GM18505 (cell line): Measurements from ENCODE around the gene ATP8B3.

Experiments used
- ATAC-seq: cut with Tn5 transposase; IDR thresholded peaks from one replicate; pipeline ENCODE4 v1.9.1; 2021; ENCODE audit not compliant: unreplicated experiment
- POLR2A ChIP-seq: IDR thresholded peaks from 4 replicates; pipeline ENCODE4 v1.6.1; 2011; ENCODE audit warnings: borderline replicate concordance; ENCODE audit not compliant: insufficient read depth, insufficient read length; ENCODE audit errors: extremely low read depth

ATP8B3 gene

DNA sequence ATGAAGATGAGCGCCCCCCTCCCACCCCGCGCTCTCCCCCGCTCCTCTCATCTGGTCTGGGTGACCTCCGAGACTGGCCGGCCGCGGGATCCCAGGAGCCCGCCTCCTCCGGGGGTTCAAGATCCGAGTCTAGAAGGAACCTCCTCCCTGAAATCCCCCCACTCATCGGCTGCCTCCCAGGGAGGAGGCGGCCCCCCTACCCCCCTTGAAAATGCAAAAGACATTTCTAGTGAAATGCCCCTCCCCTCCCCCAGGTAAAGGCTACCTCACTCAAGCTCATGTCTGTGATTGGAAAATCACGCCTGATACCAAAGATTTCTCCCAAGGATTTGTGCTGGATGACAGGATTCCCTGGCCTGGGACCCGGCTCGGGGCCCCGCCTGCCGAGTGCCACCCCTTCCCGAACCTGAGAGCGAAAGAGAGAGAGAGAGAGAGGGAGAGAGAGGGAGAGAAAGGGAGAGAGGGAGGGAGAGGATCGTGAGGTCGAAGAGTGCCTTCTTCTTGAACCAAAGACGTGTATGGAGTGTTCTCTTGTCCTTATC, 35.4 kb downstream of the ATP8B3 start:
- TF ChIP-seq POLR2A, result no peak
- ATAC-seq, result no peak

DNA sequence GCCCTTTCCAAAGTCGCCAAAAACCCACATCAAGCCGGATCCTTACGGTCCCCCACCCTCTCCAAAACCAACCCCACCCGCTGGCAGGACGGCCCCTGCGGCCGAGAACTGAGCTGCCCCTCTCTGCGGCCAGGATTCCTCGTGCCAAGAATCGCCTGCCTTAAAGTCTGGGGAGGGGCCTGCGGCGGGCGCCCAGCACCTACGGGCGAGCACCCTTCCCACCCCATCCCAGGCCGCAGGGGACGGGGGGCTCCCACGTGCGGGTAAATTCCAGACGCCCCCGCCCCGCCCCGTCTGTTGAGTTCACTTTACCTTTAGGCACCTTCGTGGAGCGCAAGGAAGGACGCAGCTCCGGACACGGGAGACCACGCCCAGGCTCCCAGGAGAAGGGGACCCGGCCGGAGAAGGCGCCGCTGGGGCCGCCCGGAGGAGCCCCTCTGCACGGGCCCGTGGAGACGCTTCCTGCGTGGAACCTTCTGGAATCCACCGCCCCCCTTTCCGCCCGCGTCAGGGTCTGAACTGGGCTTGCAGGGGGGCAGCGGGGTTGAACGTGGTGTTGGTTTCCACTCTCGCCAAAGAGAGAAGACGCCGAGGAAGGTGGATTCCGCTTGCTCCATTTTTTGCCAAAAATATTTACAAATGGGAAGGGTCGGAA, 36.0 kb downstream of the ATP8B3 start:
- no peak for TF ChIP-seq POLR2A
- no peak for ATAC-seq

DNA sequence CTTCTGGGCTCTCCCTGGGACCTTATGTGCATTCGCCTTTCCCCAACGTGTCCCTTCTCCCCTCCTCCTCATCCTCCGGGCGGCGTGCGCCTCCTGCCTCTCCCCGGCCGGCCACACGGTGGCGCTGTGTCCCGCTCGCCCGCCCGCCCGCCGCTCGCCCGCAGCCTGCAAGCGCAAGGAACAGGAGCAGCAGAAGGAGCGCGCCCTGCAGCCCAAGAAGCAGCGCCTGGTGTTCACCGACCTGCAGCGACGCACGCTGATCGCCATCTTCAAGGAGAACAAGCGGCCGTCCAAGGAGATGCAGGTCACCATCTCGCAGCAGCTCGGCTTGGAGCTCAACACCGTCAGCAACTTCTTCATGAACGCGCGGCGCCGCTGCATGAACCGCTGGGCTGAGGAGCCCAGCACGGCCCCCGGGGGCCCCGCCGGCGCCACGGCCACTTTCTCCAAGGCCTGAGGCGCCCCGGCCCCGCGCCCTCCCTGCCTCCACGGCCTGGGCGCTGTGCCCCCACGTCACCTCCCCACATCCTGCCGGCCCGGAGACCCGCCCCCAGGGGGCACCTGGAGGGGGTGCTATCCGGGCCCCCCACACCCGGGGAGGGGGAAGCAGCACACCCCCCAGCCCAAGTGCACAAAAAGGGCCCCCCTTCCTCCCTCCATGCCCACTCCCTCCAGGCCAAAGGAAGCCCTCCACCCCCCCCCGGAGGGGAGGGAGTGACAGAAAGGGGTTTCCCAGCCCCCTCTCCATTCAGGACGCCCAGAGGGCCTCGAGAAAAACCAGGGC, 36.9 kb downstream of the ATP8B3 start:
- no peak for ATAC-seq
- TF ChIP-seq POLR2A, result no peak

DNA sequence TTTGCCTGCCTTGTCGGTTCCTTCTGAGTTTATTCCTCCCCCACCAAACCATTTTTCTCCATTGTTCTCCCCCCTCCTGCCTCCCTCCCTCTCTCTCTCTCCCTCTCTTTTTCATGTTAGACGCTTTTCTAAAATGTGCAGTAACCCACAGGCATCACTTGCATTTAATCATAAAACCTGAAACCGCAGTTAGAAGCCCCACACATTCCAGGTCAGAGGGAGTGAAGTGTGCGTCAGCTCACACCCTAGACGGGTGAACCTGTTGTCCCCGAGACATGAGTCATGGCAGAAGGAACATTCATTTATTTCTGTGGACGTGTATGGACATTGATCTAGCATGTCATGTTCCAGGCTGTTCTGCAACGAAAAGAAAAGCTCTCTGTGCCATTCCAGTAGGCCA, 38.9 kb downstream of the ATP8B3 start:
- TF ChIP-seq POLR2A, result no peak
- ATAC-seq, result no peak

DNA sequence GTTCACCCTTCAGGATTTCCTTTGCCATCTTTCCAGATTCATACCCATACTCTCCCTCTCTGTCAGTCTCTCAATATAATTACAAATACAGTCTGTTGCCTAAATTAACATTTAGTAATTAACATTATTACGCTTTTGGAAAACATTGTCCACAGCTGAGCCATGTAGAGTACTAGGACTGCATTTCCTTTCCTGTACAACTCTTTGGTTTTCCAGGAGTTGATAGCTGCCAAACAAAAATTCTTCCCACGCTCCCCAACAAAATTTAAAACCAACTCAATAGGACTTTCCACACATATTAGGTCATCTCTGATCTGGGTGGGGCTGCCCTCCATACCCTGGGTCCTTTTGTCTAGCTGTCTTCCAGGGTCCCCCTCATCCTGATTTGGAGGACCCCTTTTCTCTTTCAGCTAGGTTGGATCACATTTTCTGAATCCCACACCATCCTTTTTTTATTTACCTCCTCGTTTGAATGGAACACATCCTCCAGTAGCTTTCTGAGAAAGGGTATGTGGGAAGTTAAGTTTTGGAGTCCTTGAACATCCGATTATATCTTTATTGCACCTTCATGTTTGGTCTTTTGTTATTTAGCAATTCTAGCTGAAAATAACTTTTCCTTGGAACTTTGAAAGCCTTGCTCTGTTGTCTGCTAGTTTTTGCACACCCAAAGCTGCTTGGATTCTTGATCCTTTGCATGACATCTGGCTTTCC, 41.1 kb downstream of the ATP8B3 start:
- ATAC-seq, result no peak
- TF ChIP-seq POLR2A, result no peak

DNA sequence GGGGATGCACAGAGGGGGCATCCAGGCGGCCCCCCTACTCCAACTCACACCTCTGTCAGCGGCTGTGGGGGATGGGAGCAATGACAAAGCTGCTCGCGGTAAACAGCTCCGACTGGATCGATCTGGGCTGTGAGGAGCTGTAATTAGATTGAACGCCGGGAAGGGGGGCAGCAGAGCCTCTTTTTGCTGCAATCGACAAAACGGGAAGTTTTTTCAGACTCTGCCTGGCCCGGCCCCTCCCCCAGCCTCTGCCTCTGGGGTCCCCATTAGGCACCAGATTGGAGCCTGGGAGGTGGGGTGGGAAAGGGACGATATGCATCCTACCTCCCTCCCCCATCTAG, 42.5 kb downstream of the ATP8B3 start:
- ATAC-seq, result no peak
- no peak for TF ChIP-seq POLR2A

DNA sequence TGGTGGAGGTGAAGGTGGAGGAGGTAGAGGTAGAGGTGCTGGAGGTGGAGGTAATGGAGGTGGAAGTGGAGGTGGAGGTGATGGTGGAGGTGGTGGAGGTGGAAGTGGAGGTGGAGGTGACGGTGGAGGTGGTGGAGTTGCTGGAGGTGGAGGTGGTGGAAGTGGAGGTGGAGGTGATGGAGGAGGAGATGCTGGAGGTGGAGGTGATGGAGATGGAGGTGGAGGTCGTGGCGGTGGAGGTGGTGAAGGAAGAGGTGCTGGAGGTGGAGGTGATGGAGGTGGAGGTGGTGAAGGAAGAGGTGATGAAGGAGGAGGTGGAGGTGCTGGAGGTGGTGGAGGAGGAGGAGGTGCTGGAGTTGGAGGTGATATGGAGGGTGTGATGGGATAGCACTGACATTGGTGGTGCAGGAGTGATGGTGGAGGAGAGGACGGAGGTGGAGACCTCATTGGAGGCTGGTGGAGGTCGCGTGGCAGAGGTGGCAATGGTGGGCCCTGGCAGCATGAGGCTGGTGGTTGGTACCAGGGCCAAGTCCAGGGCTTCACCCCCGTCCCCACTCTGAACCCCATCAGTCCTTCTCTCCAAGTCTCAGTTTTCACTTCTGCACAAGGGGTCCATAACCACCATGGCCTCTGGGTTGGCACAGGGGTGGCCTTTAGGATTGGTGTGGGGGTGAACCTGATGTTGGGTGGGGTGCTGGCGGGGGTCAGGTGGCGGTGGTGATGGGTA, 43.0 kb downstream of the ATP8B3 start:
- no peak for TF ChIP-seq POLR2A
- no peak for ATAC-seq

DNA sequence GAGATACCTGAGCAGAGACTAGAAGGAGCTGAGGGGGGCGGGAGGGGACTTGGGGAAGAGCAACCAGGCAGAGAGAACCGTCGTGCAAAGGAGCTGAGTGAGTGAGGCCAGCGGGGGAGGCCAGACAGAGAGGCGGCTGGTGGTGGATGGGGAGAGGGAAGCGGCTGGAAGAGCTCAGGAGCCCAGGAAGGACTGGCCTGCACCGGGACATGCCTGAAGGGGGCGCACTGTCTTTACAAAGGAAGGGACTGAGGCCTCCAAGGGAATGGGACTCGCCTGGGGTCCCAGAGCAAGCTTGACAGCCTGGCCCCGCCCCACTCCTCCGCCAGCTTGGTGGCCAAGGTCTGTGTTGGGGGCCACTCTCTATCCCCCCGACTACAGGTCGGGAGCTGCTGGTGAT, 43.8 kb downstream of the ATP8B3 start:
- no peak for ATAC-seq
- no peak for TF ChIP-seq POLR2A

DNA sequence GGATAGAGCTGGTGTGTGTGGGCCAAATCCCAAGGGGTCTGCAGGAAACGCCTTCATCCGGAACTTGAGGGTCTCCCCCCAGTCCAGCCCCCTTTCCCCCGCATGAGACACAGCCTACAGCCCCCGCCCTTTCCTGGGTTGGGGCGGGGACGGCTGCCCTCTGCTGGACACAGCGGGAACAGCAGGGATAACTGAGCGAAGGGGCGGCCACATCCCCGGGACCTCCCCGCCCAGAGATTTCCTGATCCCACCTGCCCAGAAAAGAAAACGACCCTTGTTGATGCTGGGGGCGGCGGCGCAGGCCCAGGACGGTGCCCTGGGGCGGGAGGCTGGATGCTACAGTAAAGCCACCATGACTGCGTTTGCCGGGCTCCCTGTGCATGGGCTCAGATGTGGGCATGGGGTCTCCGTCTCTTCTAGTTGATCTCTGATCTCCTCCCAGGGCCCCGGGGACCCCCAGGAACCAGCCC, 44.6 kb downstream of the ATP8B3 start:
- TF ChIP-seq POLR2A, result no peak
- no peak for ATAC-seq

DNA sequence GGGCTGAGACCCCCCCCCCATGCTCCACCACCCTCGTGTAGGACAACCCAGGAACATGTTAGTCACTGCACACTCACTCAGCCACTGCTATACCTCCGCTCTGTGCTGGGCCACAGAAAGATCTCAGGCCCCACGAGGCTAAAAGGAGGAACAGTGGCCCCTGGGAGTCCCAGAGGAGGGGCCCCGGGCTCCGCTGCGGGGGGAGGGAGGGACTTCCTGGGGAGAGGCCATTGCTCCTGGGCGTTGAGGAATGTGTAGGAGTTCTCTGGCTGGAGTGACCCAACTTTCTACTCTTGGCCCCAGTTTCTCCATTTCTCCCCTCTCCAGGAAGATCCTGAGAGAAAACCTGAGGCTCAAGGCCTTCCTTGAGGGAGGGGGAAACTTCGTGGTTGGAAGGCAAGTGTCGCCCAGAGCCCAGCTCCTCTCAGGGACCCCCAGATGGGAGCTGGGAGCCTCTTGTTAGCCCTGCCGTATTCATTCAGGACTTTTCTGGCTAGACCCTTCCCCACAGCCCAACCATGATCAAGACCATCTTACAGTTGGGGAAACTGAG, 45.2 kb downstream of the ATP8B3 start:
- no peak for ATAC-seq

DNA sequence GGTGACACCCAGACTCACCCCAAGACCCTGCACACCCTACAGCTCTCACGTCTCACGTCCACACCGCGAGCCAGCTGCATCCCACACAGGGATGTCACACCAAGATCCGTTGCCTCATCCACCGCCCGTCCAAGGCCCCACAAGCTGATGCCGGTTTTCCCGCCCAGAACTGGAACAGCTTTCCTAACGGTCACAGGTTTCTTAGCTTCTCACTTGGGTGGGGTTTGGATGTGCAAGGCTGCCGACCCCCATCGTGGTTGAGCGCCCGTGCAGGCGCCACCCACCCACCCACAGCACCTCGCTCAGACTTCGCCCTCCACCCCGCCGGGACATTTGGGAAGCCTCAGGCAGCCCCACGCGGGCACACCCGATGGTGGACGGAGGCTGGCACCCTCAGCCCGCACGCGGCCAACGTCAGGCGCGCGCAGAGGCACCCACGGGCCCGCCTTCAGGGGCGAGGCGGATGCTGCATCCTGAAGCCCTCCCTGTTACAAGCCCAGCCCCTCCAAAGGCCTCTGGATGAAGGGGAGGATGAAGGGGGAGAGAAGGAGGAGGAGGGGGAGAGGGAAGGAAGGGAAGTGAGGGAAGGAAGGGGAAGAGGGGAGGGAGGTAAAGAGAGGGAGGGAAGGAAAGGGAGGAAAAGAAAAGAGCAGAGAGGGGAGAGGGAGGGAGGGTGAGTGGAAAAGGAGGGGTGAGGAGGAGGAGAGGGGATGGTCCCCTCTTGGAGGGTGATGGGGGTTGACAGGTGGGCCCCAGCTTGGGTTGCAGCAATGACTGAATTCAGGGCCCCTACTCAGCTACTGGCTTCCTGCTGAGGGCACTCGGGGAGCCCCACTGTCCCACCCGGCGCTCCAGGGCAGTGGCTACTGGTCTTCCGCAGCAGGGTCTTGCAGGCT, 45.9 kb downstream of the ATP8B3 start:
- no peak for TF ChIP-seq POLR2A
- ATAC-seq, result no peak

More for the DNA sequence above, 45.2 kb downstream of the ATP8B3 start:
- no peak for TF ChIP-seq POLR2A
